GM18867 (cell line): ENCODE data around the gene TXNIP.

ENCODE experiments used
- ATAC-seq: cut with Tn5 transposase; IDR thresholded peaks from one replicate; pipeline ENCODE4 v1.9.1; 2021; ENCODE audit warnings: mild to moderate bottlenecking, moderate library complexity; ENCODE audit not compliant: unreplicated experiment

The TXNIP gene

DNA sequence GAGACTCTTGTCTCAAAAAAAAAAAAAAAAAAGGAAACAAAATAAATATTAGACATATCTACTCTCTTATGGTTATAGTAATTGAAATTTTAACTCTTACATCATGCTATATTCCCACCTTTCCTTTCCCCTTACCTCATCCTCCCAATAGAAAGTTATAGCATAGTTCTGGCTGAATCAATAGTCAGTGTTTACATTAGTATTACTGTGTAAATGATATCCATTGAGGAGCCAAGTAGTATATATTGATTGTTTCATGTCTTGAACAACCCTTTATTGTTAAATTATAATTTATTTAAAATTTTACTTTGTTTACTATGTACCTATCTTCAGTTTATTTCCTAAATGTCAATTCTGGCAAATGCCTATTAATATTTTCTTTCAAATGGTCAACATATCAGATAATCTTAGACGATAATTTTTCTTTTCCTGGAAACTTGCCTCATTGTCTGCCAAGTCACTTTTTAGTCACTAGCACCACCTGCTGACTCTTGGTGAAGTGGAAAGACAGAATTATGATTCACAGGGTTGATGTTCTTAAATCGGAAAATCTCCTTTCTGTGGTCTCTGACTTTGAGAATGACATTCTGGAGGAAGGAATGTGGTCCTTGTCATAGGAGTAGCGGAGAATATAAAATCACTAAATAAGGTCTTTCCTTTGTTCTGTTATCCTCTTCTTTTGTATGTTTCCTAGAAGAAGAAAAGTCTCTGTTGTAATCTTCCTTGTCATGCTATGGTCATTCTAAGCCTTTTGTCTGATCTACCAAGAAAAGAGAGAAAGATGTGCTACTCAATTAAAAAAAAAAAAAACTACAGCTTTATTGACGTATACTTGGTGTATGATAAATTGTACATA, 16.6 kb upstream of the TXNIP start:
- ATAC-seq = no peak

DNA sequence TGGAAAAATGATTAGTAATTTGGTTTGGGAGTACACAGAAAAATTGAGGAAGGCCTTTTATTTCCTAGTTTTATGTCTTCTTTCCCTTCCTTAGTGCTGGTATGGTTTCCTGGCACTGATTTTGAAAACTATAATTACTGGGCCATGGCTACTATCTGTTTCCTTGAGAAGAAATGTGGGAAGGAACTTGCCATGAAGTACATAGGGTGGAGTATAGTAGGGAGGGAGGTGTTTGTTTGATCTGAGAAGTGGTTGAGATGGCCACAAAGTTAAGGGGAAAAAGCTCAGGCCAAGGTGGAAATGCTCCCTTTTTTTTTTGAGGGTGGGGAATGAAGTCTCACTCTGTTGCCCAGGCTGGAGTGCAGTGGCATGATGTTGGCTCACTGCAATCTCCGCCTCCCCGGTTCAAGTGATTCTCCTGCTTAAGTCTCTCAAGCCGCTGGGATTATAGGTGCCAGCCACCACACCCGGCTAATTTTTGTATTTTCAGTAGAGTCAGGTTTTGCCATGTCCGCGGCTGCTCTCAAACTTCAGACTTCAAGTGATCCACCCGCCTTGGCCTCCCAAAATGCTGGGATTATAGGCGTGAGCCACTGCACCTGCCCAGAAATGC, 13.9 kb upstream of the TXNIP start:
- no peak for ATAC-seq

DNA sequence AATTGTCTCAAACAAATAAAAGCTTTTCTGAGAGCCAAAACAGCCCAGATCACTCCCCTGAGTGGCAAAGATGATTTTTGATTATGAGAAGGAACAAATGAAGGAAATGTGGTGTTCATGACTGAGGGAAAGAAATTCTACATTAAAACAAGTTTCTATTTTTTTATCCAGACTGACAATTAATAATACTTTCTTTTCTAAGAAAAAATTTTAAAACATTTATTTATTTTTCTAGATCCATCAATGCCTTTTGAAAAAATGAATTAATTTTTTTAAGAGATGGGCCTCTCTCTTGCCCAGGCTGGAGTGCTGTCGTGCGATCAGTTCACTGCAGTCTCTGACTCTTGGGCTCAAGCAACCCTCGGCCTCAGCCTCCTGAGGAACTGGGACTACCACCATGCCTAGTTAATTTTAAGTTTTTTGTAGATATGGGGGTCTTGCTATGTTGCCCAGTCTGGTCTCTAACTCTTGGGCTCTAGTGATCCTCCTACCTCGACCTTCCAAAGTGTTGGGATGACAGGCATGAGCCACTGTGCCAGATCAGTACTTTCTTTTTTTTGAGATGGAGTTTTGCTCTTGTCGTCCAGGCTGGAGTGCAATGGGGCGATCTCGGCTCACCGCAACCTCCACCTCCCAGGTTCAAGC, 11.2 kb upstream of the TXNIP start:
- no peak for ATAC-seq

DNA sequence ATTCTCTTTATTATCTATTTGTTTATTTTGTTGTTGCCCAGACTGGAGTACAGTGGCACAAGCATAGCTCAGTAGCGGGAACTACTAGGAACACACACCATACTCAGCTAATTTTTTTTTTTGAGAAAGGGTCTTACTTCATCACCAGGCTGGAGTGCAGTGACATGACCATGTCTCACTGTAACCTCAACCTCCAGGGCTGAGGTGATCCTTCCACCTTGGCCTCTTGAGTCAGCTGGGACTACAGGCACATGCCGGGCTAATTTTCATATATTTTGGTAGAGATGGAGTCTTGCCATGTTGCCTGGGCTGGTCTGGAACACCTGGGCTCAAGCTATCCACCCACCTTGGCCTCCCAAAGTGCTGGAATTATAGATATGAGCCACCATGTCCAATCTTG, 5.3 kb upstream of the TXNIP start:
- no peak for ATAC-seq

DNA sequence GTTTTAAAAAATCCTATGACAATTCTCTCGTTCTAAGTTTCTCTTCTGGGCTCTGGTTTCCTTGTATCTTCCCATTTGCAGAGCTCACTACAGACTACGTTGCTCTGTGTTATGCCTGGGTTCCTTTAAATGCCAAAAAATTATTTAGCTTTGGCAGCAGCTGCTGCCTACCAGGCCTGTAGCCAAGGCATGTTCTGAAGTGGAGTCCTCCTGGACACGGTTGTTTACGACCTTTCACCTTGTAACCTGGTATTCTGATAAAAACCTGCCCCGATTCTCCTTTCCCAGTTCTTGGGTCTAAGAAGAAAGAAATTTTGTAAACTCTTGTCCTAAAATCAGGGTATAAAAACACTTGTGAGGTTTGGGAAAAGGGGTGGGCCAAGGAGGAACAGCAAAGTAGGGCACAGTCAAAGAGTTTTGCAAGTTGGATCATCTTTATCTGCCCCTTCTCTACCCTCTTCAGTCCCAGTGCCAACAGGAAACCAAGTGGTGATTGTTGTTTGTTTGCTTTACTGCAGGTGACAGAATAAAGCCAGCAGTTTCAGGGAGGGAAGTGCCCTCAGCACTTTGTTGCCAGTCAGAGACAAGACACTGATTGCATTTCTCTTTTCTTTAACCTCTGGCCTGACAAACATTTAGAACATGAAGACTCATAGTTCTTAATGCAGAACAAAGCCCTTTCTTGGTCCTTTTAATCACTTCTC, 3.1 kb upstream of the TXNIP start:
- no peak for ATAC-seq

DNA sequence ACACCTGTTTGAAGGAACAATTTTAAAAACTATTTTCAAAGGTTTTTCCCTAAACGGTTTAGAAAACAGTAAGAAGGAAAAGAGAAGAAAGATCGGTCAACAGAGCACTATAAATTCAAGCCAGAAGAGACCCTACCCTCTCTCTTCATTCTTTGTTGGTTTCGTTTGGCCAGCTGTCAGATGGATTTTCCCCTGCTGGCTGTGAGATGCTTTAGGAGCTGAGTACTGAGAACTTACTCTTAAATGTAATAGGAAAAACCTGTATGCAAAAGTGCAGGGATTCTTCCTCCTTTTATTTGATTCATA, 1.3 kb upstream of the TXNIP start:
- no peak for ATAC-seq

DNA sequence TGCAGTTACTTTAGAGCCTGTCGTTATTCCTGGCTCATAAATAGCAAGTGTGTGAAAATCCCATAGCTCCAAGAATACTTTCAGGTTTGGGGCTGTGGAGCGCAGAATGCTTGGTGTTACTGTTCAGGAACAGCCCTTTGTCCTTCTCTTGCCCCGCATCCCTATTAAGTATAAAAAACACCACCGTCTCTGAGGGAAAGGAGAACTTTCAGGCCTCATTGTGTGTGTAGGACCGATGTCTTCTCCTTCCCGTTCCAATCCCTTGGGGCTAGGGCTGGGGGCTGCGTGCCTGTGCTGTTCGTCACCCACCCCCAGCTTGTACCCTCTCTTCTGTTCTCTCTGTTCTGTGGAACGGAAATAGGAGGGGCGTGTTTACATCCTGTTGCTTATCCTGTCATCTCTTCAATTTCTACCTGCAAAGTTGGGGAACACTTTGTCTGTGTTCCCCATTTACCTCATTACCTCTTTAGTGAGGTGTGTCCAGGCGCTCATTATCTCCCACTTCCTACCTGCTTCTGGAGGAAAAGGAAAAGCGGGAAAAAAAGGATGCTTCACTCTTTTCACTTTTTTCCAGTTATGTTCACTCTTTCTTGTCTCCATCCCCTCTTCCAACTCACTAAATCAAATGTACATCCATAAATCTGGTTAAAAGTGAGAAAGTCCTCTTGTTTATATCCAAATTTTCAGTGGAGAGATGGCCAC, 788 bp upstream of the TXNIP start:
- no peak for ATAC-seq

DNA sequence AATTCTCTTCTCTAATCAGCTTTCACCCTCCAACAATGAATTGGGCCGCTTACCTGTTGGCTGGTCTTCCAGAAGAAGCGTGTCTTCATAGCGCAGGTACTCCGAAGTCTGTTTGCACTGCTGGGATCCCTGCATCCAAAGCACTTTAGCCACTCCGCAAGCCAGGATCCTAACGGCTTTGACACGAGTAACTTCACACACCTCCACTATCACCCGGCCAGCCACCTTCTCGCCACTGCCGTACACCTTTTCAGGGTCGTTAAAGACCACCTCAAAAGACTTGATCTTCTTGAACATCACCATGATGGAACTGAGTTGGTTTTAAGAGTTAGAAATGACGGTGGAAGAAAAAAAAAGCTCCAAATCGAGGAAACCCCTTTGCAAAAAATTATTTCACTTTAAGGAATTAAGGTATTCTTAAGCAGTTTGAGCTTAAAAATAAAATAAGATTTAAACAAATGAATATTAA, 381 bp downstream of the TXNIP start:
- no peak for ATAC-seq

DNA sequence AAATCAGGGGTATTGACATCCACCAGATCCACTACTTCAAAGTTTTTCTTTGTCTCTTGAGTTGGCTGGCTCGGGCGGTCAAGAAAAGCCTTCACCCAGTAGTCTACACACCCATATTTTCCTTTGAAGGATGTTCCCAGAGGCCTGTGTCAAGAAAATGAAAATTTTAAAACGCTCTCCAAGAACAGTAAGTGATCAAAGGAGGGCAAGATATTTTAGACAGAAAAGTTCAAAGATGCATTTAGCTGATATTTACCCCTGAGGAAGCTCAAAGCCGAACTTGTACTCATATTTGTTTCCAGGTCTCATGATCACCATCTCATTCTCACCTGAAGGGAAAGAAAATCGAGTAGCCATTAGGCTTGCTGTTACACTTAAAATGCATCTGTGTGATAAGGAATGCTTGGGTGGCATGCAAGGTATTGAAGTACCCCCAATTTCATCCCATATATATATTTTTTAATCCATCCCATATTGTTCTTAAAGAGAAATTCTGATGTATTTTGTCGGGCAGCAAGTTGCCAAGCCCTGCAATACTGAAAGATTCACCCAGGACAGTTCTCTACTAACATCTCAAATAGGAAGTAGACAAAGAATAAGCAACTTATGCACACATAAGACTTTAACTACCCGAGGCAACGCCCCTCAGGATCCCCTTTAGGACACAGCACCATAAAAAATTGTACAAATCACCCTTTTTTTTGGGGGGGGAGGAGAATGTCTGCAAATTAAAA, 1.1 kb downstream of the TXNIP start:
- no peak for ATAC-seq

DNA sequence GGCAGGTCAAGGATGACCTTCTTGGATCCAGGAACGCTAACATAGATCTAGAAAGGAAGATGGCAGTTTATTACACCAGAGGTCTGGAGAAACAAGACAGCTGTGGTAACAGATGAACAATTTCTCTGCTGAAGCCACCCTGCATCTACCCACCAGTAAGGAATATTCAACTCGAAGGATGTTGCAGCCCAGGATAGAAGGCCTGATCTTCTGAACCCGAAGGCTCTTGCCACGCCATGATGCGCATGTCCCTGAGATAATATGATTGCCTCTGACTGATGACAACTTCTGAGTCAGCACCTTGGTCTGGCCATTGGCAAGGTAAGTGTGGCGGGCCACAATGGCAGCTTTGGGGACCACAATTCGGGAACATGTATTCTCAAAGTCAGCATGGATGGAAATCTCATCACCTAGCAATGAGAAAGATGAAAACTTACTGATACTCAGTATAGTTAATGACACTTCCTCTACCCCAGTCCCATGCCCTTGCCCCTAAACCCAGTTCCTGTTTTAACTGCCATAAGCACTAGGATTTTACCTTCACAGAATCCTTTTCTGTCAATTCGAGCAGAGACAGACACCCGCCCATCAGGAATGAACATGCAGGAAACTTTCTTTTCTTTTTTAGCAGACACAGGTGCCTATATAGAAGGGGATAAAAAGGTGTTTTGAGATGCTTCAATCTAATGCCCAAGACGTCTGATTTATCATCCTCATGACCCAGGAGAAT, 1.8 kb downstream of the TXNIP start:
- no peak for ATAC-seq

DNA sequence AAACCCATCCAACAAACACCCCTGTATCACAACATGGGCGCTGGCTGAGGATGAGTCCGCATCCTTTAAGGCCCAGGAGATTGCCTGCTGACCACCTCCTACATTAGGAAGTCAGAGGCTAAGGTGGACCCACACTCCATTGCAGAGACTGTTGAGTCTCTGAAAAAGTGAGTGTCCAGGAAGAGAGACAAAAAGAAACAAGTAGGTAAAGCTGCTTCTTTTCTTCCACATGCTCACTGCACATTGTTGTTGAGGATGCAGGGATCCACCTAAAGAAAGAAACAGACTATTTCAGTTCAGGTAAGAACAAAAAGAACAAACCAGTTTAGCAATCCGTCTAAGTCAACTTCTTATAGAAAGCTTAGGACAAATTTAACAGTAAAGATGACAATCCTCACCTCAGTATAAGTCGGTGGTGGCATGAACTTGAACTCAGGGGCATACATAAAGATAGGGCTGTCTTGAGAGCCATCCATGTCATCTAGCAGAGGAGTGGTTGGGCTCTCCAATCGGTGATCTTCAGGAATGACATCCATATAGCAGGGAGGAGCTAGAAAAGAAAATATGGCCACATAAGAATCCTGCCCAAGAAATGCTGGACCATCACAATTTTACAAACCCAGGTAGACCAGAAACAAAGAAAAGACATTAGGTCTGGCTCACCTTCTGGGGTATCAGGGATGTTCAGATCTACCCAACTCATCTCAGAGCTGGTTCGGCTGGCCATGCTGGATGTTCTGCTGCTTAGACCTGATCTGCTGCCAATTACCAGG, 2.6 kb downstream of the TXNIP start:
- no peak for ATAC-seq

DNA sequence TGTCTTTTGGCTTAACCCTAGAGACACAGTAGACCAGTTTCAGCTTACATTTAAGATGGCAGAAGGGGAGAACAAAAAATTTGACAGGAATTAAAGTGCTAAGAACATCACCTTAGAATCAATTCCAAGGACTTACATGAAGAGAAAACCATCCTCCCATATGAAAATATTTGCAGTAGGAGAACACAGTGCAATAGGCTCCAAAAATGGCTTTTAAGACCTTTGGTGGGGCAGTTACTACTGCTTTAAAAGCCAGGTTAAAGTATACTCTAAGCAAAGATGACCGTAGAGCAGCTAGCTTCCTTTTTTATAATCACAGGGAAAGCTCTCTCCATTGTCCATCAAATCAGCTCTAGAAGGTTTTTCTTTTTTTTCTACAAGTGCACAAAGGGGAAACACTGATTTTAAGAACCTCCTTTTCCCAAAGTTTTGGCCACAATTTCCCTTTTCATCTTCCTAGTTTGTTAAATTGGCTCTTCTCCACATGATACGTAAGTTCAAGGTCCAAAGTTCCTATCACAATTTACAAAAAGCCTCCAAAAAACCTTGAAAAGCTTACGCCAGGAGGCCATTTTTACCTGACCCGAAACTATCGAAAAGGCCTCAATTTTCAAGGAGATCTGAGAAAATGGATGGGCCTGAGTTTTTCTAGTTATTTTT, 3.3 kb downstream of the TXNIP start:
- ATAC-seq = no peak

DNA sequence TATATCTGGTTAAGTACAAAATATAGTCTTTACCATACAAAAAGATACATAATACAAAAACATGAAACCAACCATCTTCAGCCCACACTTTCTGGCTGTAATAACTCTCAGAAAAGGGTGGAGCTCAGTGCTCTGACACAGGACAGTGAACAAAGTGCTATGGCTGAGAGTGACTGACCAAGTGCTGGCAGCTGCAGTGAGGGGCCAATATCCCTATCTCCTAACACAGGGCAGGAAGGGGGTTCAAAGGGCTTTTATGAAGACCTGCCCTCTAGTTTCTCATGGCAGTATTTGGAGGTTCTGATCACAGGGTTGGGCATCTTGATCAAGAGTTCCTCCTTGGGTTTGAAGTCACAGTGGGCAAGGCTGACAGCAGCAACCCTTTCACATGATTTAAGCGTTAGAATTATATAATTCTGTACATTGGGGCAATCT, 3.9 kb downstream of the TXNIP start:
- ATAC-seq = no peak

DNA sequence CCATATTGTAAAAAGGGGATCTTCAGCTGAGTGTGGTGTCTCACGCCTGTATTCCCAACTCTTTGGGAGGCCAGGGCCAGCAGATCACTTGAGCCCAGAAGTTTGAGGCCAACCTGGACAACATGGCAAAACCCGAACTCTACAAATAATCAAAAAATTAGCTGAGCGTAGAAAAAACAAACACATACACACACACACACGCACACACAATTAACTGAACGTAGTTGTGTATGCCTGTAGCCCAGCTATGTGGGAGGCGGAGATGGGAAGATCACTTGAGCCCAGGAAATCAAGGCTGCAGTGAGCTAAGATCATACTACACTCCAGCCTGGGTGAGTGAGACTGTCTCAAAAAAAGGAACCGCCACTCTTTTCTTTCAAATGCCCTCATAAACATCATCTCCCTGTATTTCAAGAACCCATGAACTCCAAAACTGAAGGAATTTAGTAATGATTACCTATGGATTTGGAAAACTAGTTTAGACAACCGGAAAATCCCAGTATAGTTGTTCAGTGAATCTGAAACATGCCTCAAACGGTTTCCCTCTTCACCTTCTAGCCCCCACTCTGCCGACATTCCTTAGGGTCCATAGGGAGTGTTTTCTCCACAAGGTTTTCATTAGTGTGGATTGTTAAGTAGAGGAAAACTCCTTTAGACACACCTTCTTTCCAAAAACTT, 4.5 kb downstream of the TXNIP start:
- ATAC-seq = no peak

DNA sequence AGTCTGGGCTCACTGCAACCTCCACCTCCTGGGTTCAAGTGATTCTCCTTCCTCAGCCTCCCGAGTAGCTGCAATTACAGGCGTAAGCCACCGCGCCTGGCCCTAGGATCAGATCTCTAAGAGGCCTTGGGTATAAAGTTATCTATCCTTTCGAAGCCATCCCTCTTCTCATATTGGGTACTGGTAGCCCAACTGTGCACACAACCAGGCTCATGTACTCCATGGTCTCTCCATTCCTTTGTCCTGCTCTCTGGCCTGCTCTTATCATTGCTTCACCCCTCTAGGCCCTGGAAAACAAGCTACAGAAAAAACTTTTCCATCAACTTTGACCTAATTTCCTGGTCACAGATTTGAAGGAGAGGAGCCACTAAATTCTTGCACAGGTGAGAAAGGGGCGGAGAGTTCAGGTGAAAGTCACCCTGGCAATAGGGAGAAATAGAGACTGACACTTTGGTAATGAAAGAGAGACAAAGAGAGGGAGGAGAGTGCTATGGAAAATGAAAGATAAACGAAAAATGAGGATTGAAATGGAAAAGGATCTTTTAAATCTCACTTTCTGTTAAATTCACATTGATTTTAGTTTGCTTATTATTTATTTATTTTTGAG, 6.0 kb downstream of the TXNIP start:
- no peak for ATAC-seq

DNA sequence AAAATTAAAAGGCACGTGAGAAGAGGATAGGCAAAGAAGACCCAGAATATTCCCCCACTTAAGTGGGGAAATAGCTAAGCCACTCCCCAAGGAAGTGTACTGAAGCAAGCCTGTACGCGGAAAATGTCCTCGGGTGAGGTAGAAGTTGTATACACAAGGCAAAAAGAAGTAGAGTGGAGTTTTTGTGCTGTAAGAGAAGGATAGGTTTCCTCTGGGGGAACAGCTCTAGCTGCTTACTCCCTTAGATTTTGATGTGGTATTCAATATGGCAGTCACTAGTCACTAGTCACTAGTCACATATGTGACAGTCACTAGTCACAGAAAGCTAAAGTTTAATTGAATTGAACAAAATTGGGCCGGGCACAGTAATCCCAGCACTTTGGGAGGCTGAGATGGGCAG, 7.6 kb downstream of the TXNIP start:
- no peak for ATAC-seq

DNA sequence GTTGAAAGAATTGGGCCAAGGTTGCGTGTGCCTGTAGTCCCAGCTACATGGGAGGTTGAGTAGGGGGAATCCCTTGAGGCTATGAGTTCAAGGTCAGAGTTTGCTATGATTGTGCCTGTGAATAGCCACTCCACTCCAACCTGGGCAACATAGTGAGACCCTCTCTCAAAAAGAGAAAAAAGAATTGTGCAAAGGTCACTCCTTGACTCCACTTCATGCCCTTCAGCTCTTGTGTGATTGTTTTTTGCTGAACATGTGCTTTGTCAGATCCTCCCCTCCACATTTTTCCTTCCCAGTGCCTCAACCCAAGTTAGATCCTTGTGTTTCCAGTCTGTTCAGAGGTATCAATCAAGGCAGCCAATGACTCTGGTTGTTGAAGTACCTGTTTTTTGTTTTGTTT, 8.5 kb downstream of the TXNIP start:
- no peak for ATAC-seq
